ENCODE results near the gene TTBK2.

The TTBK2 gene

DNA sequence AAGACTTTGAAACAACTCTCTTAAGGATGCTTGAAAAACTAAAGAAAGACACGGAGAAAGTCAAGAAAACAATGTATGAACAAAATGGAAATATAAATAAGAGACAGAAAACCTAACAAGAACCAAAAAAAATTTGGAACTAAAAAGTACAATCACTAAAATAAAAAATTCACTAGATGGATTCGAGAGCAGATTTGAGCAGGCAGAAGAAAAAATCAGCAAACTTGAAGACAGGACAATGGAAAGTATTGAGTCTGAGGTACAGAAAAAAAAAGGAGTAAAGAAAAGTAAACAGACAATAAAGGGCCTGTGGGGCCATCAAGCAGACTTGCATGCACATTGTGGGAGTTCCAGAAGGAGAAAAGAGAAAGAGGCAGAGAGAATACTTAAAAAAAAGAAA is 170.3 kb downstream of the TTBK2 start:
- DNase-seq, result no peak

DNA sequence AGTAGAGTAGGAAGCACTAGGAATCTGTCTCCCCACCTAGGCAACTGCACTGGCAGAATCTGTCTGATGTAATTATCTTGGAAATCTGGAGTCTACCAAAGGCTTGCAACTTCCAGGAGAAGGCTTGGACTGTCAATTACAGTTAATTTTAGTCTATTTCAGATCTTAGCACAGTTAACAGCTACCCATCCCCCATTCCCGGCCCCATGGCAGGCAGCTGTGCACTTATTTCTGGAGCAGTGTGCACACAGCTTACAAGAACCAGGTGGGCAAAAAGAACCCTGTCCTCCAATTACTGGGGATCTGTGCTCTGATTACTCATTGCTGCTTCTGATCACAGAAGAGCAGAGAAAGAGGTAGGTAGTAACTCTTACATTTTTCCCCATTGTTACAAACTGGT is 171.3 kb downstream of the TTBK2 start:
- DNase-seq, result no peak

DNA sequence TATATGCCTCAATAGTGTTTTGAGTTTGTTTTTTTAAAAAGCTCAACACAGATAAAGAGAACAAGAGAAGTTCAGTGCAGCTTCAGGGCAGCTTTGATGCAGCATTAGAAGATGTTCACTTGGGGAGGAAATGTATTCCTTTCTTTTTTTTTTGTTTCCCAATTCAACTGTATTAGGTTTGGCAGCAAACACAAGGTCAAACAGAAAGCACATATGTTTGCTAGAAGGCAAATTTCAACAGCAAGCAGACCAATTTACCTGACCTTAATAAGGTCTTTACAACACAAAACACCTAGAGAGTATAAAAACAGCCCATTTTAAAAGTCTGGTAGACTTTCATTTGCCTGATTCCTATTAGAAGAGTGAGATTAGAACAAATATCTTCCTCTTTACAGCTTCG is 176.4 kb downstream of the TTBK2 start:
- no peak for DNase-seq

DNA sequence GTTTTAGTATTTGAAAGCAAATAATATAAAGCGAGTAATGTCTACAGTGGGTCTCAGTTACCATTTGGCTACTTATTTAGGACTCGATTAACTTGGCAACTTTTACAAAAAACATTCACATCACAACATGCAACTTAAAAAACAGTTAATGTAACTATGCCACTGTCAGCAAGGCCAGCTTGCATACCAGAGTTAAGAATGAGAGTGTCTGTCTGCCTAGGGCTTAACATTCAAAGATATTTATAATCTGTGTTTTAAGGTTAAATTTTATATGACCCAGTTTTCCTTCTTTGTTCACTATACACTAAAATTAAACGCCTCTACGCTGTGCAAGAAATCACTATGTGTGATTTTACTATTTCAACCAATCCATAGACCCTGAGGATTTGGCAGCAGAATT is 178.4 kb downstream of the TTBK2 start:
- DNase-seq, result no peak

DNA sequence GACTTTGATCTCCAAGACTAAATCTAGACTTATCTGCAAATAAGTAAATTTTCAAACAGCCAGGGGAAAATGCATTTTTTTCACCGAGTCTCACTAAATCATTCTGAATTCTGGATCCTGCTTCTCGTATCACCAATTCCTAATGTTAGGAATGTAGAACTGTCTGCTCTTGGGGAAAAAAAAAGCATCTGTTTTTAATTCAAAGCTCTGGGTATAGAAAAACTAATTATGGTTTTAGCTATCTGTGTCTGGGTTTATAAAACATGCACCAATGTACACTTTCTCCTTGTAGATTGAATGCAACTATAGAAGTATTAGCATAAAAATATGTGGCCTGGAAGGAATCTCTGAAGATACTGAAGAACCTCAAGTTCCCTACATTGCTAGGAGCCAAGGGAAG is 178.9 kb downstream of the TTBK2 start:
- no peak for DNase-seq

DNA sequence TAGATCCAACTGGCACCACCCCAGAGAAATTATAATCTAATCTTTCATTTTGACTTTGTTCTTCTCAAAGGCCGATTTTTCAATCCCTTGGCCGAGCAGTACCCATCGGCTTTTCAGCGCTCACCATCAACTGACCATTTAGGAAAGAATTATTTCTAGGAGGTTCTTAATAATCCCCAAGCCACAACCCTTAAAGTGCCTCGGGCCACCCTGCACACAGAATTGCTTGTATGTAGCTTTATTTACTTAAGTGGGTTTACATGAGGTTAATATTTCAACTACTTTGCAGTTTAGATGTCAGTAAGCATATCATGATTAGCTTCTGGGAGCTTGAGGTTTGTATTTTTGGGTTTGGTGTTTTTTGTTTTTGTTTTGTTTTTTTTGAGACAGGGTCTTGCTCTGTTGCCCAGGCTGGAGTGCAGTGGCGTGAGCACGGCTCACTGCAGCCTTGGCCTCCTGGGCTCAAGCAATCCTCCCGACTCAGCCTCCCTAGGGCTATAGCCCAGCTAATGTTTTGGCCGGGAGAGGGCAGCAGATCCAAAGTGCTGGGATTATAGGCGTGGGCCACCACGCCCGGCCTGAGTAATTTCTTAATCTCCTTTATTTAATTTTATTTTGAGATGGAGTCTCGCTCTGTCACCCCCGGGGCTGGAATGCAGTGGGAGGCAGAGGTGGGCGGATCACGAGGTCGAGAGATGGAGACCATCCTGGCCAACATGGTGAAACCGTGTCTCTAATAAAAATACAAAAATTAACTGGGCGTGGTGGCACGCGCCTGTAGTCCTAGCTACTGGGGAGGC is 182.8 kb downstream of the TTBK2 start:
- no peak for DNase-seq

DNA sequence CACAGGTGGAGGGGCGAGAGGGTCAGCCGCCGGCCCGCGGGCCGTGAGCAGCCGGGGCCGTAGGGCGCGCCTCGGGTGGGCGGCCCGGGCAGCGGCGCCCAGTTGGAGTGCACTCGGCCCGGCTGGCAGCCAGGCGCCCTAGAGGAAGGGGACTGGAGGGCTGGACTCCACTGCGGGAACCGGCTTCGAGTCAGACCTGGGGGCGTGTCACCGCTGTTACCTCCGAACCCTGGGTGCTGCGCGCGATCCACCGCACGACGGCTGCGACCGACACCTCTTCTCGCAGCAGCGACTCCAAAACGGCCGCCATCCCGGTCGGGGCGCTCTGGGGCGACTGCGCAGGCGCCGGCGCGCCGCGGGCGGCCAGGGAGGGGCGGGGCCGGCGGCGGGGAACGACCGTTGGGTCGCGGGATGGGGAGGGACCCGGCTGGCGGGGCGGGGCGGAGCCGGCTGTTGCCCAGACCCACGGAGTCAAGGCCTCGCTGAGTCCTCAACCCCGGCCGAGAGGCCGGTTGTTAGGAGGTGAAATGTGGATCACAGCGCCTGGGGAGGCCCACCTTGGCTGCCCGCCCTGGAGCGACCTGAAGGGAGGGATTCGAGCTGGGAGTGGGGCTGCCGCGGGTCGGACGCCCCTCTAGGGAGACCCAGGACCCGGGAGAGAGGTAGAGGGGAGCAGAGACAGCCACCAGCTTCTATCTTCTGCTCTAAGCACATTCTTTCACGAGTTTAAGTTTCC is 183.6 kb downstream of the TTBK2 start, which contains the start of gene CDAN1:
TSS of gene CDAN1 (minus strand) at position 336 of the 736 bp plus-strand sequence. CDS start at position 310, 26 bp downstream.
- no peak for DNase-seq

DNA sequence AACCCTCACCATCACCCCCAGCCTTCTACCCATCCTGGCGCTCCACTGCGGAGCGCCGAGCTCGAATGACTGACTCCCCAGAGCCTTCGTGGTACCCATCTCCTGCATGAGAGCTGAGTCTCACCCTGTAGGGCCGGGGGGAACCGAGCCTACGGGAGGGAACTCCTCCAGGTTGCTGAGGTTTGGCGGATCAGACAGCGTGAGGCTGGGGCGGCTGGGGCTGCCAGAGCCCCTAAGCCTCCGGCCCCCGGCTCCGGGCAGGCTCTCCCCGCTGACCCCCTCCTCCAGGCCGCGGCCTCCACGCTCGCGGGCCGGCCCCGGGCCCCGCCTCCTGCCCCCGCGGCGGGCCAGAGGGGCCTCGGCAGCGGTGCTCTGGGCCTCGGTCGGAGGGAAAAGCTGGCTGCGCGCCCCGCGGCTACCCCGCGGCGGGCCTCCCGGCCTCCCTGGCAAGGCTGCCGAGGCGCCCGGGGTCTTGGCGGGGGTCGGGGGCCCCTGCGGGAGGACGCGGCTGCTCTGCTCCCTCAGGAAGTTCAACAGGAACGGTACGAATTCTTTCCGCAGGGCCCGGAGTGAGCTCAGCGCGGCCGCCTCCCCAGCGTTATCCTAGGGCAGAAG is 184.3 kb downstream of the TTBK2 start:
- DNase-seq, result no peak

DNA sequence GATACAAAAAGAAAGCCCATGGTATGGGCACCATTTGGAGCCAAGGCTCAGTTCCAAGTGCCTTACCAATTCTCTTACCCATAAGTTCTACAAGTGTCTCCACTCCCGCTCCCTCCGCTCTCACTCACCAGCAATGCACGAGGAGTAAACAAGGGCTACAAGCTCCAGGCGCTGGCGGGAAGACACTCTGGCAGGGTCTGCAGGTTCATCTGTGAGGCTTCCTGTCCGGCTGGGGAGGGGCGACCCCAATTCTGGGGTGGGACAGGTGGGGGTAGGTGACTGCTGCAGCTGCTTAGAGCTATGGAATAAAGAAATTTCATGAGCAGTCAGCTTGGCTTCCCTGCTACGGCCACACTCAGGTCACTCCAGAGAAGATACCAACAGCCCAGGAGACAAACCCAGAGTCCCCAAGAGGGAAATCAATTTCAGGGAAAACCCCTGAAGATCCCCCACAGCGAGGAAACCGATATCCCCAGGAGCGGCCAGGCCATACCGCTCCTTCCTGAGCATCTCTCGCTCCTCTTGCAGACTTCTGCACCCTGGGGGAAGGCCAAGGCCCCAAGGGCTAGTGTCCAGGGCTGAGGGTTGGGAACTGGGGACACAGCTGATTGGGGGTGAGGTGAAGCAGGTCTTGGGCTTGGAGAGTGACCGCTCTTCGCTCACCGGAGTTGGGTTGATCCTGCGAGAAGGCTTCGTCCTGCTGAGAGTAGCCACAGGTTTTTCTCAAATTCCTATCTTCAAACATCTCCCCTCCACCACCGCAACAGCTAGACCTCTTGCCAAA is 185.0 kb downstream of the TTBK2 start:
- DNase-seq, result no peak

DNA sequence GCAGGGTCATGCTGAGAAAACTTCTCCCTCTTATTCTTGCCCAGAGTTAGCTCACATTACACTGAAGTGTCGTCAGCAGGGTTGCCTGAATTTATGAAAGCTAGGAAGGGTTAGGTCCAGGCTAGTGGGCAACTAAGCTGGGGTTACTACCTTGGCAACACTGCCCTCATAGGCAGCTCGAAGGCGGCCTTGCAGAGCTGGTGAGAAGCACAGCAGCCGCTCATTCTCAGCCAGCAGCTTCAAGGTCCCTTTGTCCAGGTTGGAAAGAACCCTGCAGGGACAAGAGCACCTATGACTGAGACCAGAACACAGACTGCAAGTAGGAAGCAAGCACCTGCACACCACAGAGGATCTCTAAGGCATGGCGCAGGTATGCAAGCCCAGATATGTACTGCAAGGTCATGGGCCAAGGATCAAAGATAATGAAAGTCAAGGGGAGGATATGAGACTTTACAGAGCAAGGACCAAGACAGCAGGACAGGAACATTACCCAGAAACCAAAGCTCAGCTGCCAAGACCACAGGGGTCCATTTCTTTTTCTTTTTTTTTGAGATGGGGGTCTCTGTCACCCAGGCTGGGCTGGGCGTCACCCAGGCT is 186.4 kb downstream of the TTBK2 start:
- no peak for DNase-seq

DNA sequence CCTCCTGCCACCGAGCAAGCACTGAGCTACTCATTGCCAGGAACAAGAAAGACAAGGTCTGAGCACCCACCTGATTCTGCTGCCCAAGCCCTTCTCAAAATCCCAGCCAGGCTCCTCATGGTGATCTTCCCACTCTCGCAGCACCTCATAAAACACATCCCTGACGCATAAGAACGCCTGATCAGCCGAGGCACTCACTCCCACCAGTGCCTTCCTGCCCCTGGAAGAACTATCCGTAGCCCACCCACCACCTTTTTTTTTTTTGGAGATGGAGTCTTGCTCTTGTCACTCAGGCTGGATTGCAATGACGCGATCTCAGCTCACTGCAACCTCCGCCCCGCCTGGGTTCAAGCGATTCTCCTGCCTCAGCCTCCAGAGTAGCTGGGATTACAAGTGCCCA is 187.6 kb downstream of the TTBK2 start:
- DNase-seq, result no peak

DNA sequence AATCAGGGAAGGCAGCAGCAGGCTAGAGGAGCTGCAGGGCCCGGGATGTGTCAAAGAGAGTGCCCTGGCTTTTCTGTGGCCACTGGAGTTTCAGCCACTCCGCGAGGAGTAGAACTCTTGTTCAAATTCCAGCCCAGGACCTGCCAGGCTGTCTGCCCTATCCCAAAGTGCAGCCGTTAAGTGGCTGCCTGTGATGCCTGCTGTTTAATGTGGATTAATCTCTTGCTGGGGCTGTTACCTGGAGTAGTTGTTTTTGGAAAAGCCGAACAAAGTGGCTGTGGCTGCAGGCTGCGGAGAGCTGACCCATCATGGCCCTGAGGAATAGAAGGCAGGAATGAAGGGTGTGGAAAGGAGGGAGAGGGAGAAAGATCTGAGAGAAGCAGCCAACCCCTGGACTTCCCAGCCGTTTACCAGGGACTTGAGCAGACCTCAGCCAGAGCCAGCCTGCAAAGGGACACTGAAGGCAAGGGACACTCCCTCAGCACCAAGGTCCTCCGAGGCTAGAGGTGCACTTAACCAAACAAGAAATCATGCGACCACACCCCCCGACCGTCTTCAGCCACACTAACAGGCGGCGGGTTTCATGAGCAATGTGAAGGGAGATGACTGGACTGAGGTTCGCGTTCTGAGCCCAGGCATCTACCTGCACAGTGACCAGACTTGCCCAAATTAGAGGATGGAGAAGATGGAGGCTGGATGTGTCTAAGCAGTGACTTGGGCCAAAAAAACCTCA is 188.3 kb downstream of the TTBK2 start:
- DNase-seq, result no peak

DNA sequence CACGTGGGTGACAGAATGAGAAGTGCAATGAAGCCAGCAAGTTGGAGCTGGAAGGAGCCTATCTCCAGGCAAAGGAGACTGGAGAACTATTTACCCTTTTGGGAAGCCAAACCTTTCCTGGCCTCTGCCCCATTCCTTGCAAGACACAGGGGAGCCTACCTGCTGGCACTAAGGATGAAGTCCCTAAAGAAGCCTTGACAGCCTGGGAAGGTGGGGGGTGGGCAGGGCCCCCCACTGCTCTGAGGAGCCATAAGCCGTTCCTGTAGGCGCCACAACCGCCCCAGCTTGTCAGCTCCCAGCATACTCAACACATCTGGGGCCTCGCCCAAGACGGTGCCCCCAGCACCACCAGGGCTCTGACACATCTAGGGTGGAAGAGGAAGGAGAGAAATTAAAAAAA is 189.1 kb downstream of the TTBK2 start:
- DNase-seq, result no peak

DNA sequence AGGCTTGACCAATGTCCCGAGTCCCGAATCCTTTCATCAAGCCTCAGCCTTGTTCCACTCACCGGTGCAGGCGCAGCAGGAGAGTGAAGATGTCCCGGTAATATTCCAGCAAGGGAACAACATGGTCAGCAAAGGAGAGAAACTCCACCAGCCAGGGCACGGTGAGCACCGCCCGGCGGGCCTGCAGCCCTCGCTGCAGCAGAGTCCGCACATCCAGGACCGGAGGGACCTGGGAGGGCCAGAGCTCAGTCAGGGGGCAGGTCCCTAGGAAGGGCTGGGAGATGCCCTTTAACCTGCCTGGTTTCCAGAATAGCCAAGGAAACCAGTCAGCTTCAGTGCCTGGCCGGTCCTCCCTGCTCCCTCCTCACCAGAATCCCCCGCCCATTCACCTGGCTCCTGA is 190.0 kb downstream of the TTBK2 start:
- no peak for DNase-seq

DNA sequence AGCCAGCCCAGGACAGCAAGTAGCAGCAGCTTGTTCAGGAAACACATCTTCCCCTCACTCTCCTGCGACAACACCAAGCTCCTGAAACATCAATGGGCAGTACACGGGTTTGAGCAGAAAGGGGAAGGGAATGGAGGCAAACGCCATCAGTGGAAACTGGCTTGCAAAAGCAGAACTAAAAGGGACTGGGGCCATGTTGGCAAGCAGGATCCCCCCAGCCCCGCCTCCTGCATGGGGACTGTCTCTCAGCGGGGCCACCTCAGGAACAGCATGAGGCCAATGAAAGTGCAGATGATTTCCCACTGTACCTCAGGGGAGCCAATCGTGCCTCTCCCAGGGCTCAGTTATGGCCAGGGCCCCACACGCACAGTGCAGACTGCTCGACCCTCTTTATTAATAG is 190.4 kb downstream of the TTBK2 start:
- no peak for DNase-seq

DNA sequence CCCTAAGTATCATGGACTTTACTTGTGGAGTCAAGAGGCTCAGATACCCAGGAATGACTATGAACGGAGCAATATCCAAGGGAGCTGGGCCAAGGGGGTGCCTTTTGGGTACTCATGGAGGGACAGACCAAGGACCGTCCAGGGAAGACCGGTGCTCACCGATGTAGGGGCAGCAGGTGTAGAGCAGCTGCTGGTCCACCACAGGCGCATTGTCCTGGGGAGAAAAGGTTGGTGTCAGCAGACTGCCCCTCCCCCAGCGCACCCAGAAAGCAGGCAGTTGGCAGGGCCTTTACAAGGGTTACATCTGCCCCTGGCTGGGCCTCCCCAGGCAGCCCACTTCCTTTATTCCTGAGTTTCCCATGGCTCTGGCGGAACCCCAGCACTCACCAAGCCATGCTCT is 191.2 kb downstream of the TTBK2 start:
- DNase-seq, result no peak

DNA sequence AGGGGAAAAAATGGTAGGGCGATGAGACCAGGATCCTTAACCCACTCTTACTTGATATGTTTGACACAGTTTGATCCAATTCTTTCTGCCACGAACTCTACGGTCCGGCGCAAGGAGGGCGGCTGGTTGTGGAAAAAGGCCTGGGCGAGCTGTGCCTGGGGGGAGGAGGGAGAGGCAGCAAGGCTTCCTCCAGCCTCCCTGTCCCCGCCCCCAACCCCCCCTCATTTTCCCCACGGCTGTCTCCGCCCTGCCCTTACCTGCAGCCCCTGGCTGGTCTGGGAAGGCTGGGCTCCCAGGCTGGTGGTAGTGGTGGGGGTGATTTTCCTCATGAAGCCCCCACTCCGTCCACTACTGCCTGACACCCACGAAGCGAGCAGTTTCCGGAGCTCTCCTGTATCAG is 191.6 kb downstream of the TTBK2 start:
- DNase-seq, result no peak

DNA sequence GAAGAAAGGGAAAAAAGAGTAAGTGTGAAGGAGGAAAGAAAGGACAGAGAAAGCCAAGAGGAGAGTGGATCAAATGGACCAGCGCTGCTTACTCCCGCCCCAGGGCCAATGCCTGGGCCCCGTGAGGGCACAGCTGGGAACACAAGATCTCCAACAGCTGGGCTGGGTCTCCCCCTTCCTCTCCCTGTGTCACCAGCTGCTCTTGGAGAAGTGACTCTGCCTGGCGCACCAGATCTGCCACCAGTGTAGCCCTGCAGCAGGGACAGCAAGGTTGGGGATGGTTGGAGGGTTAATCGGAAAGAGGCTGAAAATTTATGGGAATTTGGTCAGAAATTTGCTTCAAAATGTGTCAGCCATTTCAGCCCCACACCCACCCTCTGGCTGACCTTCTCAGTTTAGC is 192.0 kb downstream of the TTBK2 start:
- no peak for DNase-seq

DNA sequence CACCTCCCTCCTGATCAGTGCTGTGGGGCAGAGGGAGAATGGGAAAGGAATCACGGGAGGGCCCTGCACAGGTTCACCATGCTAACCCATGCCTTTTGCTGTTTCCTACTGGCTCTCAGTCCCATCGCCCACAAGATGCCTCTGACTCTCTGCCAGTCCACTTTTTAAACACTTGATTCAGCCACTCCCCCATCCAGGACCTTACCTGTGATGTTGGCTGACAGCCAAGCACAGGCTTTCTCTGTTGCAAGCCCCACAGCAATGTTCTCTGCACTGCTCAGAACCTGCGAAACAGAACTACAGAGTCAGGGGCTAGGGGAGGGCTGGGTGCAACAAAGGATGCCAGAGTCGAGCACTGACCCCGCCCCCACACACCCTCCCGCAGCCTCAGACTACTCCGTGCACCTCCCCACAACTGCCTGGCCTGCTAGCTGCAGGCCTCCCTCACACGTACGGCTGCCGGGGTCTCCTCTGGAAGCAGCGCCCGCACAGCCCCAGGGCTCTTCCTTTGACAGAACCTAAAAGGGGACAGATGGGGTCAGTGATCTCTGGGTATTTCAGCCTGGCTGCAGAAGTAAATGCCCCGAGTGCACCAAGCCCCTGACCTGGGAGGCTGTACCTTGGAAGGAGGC is 192.7 kb downstream of the TTBK2 start:
- no peak for DNase-seq

DNA sequence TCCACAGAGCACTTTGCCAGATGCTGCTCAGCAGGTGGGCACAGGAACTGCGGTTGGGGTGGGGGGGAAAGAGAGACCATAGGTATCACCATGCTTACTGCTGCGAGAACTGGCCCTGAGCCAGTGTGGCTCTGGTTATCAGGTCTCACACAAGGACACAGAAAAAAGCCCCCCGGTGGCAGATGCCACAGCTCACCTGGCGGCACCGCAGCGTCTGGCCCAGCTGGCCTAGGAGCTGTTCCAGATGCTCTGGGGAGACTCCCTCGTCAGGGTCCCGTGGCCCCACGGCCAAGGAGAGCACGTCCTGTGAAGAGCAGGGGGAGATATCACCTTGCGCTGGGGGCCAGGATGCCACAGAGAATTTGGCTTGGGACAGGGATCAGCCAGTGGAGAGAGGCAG is 194.5 kb downstream of the TTBK2 start:
- DNase-seq, result peak; percentile 81

DNA sequence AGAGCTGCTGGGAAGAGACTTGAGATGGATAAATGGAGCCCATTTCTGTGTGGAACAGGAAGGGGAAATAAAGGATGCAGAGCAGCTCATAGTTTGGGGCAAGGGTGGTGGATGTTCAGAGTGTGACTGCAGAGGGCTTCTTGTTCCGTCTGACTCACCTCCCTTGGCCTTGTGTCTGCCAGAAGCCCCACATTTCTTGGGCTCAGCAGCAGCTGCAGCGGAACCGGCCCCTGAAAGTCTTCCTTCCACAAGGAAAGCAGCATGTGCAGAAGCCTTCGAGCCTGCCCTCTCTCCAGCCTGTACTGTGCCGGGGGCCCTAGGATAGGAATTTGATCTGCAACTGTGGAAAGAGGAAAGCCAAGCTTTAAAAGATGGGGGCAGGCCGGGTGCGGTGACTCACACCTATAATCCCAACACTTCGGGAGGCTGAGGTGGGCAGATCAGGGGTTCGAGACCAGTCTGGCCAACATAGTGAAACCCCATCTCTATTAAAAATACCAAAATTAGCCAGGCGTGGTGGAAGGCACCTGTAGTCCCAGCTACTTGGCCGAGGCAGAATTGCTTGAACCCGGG is 195.2 kb downstream of the TTBK2 start:
- no peak for DNase-seq
